Fibroblast of upper back skin (primary cell): Measurements from ENCODE around the gene RNF175.
A peak's percentile ranks its signal among the peaks of the same experiment; 100 is the strongest.

Source experiments
- DNase-seq: peaks from one replicate; pipeline ENCODE4 v3.0.0-alpha.2; 2013

Gene RNF175

GRCh38 chr4:153759407-153760316, at the start of gene RNF175:
TSS of gene RNF175 (minus strand) at chr4:153760024. CDS start at chr4:153759862, 162 bp downstream.
- DNase-seq, result no peak

- DNase-seq, result no peak
Measured at GRCh38 chr4:153809307-153809706, 49.5 kb upstream of the RNF175 start.

GRCh38 chr4:153808175-153808574, 48.4 kb upstream of the RNF175 start:
- no peak for DNase-seq

DNA sequence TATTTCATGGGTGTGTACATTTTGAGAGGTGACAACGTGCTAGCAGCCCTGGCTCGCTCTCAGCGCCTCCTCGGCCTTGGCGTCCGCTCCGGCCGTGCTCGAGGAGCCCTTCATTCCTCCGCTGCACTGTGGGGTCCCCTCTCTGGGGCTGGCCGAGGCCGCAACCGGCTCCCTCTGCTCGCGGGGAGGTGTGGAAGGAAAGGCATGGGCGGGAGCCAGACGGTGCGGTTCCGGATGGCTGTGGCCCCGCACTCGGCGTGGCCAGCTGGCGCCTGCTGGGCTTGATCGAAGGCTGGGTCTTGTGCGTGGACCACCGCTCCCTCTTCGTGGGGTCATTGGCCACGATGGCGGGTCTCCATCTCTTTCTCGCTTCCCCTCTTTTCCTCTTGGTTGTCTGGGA, 46.2 kb upstream of the RNF175 start:
- DNase-seq, result no peak

DNA sequence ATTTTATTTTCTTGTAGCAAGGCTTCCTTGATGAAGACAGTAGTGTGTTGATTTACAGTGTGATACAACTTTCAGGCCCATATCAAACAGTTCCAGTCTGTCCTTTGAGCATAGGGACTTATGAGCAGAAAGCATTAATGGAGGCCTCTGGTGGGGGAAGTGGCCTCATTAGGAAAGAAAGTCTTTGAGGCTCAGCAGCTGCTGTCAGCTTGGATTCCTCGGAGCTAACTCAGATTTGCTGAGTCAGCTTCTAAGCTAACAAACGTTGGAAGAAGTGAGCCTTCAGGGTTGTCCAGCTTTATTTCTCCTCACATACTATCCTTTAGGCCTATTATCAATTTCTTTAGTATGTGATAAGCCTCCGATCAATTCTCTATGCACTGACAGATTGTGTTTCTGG, 44.9 kb upstream of the RNF175 start:
- no peak for DNase-seq

DNA sequence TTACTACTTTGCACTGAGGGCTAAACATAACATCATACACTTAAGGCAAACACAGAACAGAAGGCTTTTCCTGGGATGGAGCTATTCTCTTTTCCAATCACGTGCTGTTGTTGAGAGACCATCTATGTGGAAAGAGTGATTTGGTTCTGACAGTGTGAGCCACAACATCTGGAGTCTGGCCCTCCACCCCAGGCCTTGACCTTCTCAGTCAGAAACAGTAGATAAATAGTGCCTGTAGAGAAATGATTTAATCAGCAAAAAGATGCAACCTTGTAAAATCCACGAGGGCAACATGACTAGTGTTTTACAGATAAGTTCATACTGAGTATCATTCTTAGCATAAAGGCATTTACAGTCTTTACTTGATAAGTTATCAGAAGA, 39.9 kb upstream of the RNF175 start:
- no peak for DNase-seq

DNA sequence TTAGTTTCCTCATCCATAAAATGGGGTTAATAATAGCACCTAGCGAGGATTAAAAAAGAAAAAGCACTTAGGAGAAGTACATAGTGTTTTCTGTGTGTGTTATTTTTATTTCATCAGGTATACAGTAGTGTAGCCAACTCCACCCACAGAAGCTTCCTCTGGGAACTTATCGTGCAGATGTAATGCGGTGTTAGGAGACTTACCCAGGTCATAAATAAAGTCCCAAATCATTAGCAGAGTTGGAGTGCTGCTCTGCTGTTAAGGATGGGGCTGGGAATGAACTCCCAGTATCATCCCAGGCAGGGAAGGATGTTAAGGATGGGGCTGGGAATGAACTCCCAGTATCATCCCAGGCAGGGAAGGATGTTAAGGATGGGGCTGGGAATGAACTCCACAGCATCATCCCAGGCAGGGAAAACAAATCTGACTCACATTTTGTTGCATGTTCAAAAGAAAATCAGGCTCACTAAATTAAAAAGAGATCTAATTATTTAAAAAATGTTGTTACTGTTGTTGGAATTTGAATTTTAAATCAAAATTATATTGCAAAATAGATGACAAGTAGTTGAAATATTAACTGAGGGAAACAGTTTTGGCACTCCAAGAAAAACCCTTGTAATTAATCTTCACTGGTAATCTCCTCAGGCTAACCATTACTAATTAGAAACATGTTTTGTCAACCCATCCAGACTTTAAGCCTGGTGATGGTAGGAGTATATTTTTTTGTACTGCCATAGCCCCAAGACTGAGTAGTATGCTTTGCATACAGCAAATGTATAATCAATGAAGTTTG, 39.3 kb upstream of the RNF175 start:
- no peak for DNase-seq

DNA sequence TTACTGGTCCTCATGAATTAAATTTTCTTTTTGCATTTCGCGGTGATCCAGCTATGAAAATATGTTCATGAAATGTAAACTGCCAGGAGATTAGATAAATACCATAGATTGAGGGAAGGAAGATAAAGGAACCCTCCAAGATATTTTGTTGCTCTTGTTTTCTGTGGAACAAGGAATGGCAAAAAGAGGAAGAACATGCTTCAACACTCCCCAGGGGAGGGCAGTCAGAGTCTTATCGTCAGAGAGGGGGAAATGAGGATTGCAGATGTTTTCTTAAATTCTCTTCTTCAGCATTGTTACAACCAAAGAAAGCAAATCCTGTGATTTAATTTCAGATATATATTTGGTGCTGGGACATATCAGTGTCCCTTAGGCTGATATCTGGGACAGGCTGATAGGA, 38.6 kb upstream of the RNF175 start:
- DNase-seq, result no peak

GRCh38 chr4:153794006-153794405, 34.2 kb upstream of the RNF175 start:
- DNase-seq, result no peak

DNA sequence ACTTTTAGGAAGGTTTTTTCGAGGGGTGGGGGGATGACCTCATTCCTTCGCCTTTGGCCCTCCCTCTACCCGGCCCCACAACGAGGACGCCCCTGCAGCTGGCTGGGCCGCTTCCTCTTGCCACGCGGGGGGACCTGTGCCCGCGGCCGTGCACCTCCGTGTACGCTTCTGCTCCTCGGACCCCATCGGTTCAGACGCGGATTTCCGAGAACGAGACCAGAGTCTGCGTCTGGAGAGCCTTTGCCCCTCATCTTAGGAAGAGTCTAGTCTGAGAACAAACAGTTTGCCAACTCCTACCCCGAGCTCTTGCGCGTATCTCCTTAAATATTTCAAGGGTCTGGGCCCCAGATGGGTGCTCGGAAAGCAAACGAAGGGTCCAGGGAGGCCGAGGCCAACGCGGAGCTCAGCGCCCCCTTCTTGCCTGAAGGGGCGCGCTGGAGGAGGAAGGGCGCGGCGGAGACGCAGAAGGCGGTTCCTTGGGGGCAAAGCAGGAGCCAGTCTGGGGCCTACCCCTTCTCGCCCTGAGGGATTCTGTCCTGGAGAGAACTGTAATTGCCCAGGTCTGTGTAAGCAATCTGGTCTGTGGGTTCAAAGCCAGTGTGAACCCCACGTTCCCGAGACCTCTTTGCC, 32.9 kb upstream of the RNF175 start:
- DNase-seq, result no peak

GRCh38 chr4:153791746-153792617, 32.2 kb upstream of the RNF175 start:
- DNase-seq, result peak; percentile 70

DNA sequence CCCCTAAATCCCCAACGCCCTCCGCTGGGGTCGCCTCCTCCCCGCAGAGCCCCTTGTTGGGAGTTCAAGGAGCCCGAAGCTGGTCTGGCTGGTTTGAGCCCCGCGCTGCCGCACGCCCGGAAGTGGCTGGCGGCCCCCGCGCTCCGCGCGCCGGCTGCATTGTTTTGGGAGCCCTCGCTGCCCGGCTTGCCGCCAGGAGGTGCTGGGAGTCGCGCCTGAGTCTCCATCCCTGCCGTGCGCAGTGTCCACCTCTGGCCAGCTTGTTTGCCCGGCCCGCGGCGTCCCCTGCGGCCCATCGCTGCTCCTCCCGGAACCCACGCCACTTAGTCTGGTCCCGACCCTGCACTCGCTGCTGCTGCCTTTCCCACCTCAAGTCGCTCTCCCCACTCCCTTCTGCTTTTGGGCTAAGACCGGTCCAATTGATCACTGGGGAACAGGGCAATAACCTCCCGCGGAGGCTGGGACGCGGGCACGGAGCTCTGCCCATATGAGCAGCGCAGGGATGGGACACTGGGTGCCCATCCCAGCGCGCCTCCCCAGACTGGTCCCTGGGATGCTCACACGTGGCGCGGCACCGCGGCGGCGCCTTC, 31.2 kb upstream of the RNF175 start:
- no peak for DNase-seq

DNA sequence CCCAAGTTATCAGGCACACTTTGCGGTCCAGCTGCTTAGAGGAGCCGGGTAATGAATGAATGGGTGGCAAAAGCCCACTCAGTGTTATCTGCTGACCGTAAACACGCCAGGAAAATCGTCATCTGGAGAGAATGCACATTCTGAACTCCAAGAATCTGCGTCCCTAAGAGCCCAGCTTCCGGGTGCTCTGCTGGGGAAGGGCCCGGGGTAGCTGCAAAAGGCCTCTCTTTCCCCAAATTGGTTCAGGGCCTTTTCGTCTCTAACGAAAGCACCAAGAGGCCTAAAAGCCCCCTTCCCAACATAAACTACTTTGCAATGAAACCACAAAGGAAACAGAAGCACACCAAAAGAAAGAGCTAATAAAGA, 30.7 kb upstream of the RNF175 start:
- DNase-seq, result no peak

DNA sequence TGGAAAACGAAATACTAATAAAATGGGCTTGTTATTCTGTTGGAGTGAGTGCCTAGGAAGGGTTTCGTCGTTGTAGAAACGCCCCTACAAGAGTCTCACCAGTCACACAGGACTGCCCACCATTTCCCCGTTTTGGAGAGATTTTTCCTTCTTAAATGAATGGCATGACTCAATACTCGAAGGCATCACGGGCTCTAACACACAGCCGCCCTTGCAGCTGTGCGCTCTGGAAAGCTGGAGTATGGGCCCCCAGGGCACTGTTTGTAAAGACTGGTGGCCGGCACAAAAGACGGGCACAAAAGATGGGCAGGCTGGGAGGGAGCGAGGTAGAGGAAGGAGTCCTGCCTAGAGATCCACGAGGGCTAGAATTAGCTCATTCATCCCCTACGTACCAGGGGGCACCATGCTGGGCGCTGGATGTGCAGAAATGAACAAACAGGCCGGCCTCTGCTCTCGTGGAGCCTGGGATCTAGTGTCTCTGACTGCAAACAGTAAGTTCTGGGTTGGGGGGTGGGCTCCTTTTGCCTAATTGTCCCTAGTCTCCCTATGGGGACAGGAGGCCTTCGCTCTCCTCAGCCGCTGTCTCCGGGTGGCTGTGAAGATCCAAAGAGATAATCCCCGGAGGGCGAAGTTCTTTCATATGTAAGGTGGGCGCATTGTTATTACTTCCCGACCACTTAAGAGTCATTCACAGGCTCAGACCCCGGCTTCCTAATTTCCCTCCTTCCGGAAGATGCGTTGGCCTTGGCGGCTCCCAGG, 30.1 kb upstream of the RNF175 start:
- DNase-seq, result no peak

DNA sequence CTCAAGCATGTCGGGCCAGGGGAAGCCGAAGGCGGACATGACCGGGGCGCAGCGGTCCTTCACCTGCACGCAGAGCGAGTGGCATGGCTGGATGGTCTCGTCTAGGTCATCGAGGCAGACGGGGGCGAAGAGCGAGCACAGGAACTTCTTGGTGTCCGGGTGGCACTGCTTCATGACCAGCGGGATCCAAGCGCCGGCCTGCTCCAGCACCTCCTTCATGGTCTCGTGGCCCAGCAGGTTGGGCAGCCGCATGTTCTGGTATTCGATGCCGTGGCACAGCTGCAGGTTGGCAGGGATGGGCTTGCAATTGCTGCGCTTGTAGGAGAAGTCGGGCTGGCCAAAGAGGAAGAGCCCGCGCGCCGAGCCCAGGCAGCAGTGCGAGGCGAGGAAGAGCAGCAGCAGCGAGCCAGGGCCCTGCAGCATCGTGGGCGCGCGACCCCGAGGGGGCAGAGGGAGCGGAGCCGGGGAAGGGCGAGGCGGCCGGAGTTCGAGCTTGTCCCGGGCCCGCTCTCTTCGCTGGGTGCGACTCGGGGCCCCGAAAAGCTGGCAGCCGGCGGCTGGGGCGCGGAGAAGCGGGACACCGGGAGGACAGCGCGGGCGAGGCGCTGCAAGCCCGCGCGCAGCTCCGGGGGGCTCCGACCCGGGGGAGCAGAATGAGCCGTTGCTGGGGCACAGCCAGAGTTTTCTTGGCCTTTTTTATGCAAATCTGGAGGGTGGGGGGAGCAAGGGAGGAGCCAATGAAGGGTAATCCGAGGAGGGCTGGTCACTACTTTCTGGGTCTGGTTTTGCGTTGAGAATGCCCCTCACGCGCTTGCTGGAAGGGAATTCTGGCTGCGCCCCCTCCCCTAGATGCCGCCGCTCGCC, 28.8 kb upstream of the RNF175 start, which contains the start of gene SFRP2:
SFRP2 (minus strand) TSS at position 671 of the 864 bp plus-strand sequence; CDS start at position 423, 248 bp downstream.
- no peak for DNase-seq

DNA sequence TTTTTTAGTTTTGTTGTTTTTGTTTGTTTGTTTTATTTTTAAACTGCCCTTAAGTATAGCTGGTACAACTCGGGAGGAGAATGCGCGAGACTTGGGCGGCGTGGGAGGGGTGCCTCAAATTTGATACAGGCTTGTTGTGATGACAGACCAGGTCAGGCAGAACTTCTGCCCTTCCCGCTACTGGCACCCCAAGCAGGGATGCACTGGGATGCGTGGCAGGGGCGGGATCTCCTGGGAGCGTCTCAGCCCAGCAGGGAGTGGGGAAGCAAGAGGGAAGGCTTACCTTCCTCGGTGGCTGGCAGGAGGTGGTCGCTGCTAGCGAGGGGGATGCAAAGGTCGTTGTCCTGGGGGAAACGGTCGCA, 28.2 kb upstream of the RNF175 start:
- DNase-seq, result no peak

GRCh38 chr4:153787575-153787974, 27.8 kb upstream of the RNF175 start:
- DNase-seq, result no peak

DNA sequence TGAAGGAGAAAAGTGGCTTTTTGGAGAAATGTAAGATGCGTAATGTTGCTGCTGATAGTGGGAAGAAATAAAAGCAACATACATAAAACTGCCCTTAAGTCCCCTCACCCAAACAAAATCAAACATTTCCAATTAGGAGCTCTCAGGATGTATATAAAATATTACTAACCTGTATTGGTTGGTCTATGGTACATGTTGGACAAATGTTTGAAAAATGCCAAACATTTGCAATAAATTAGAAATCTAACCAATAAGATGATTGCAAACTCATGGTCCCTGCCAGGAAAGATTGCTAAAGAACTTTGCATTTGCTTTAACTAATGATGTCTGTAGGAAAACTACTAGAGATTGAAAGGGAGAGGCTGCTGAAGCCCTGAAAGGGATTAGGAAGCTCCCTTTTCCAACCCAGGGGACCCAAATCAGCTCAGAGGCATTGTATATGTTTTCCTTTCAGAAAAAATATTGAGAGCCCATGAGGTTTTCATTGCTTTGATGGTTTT, 27.3 kb upstream of the RNF175 start:
- no peak for DNase-seq

GRCh38 chr4:153785910-153786721, 26.3 kb upstream of the RNF175 start:
- no peak for DNase-seq
